Osteoblast (primary cell): Measurements from ENCODE around the gene BAIAP3. TPM values are rescaled to one million over a fixed set of nuclear protein-coding genes. Genes with fewer than 3 reads are reported as not detected.
"Not testable (repeated sequence)": the region's sequence is repeated elsewhere in the genome, so short reads cannot be mapped to it uniquely, and the experiment has no call there.

ENCODE experiments used
- DNase-seq: peaks from one replicate; pipeline ENCODE4 v3.0.0; 2011; ENCODE audit warnings: low spot score, mixed read lengths; ENCODE audit not compliant: insufficient read length; ENCODE audit errors: missing footprints
- H2AFZ ChIP-seq: 2 replicates; pipeline ENCODE4 v1.6.0; 2011; ENCODE audit warnings: mild to moderate bottlenecking, low read length
- H3K27ac ChIP-seq: 2 replicates; pipeline ENCODE4 v1.5.1; 2011; ENCODE audit warnings: mild to moderate bottlenecking, low read depth, low read length, moderate library complexity
- H3K27me3 ChIP-seq: 2 replicates; pipeline ENCODE4 v1.6.0; 2012; ENCODE audit warnings: mild to moderate bottlenecking, control low read depth, inconsistent platforms, low read length, moderate library complexity; ENCODE audit not compliant: insufficient read depth
- H3K36me3 ChIP-seq: 2 replicates; pipeline ENCODE4 v1.5.1; 2011; ENCODE audit warnings: mild to moderate bottlenecking, low read length, control low read depth, moderate library complexity; ENCODE audit not compliant: insufficient read depth
- H3K4me1 ChIP-seq: 2 replicates; pipeline ENCODE4 v1.5.1; 2011; ENCODE audit warnings: mild to moderate bottlenecking, low read length, control low read depth, moderate library complexity; ENCODE audit not compliant: insufficient read depth
- H3K4me2 ChIP-seq: 2 replicates; pipeline ENCODE4 v1.6.0; 2011; ENCODE audit warnings: mild to moderate bottlenecking, low read length; ENCODE audit not compliant: insufficient read depth
- H3K4me3 ChIP-seq: fragments of 200-600 bp; sonication (generic); 3 replicates; pipeline ENCODE4 v1.5.1; 2012; ENCODE audit warnings: mild to moderate bottlenecking, low read length, inconsistent platforms; ENCODE audit not compliant: insufficient read depth
- H3K79me2 ChIP-seq: 2 replicates; pipeline ENCODE4 v1.6.0; 2012; ENCODE audit warnings: mild to moderate bottlenecking, low read length, control low read depth, inconsistent platforms; ENCODE audit not compliant: insufficient read depth
- H3K9me3 ChIP-seq: 2 replicates; pipeline ENCODE4 v1.5.1; 2011; ENCODE audit warnings: low read depth, low read length, control low read depth
- H4K20me1 ChIP-seq: 2 replicates; pipeline ENCODE4 v1.6.0; 2012; ENCODE audit warnings: mild to moderate bottlenecking, low read length, control low read depth; ENCODE audit not compliant: insufficient read depth
- CTCF ChIP-seq: IDR thresholded peaks from 2 replicates; pipeline ENCODE4 v1.5.1; 2011; ENCODE audit warnings: mild to moderate bottlenecking, low read depth, low read length, moderate library complexity; ENCODE audit errors: extremely low read depth
- total RNA-seq: library from RNA; depleted of rRNA; stranded (reverse); fragments of >200 nt; gene quantifications from 2 replicates; pipeline ENCODE4 v1.2.3, GENCODE V29; 2012

The BAIAP3 gene
- total RNA-seq, 1 donor = under 0.01 TPM

- Histone ChIP-seq H2AFZ (no peak overlapping the region), H3K79me2 (no peaks in the 10 kb centered on the region), H3K27me3 (peaks cover 4% of the 10 kb centered on the region), H3K27ac (no peak overlapping the region), H3K4me3 (no peak overlapping the region), H3K4me2 (no peak overlapping the region), H3K36me3 (peaks cover 24% of the 10 kb centered on the region), H3K9me3 (peaks cover 4% of the 10 kb centered on the region), H4K20me1 (peaks cover 19% of the 10 kb centered on the region), H3K4me1 (no peaks in the 10 kb centered on the region)
- no peak for DNase-seq
- TF ChIP-seq CTCF = no peak
These were observed 7.1 kb upstream of the BAIAP3 start for GRCh38 chr16:1326391-1326790.

- no peak for TF ChIP-seq CTCF
- Histone ChIP-seq H3K4me2 (no peak overlapping the region), H3K4me3 (no peak overlapping the region)
These were observed 6.4 kb upstream of the BAIAP3 start for GRCh38 chr16:1326946-1327618.

GRCh38 chr16:1327619-1327947 is 5.9 kb upstream of the BAIAP3 start:
- H4K20me1 ChIP-seq = peaks cover 19% of the 10 kb centered on the region
- no peak overlapping the region for H2AFZ ChIP-seq

More at GRCh38 chr16:1326946-1327618, 6.4 kb upstream of the BAIAP3 start:
- Histone ChIP-seq H3K27ac (no peak overlapping the region), H3K36me3 (peaks cover 19% of the 10 kb centered on the region), H3K4me1 (no peaks in the 10 kb centered on the region), H3K79me2 (no peaks in the 10 kb centered on the region), H4K20me1 (peaks cover 19% of the 10 kb centered on the region), H2AFZ (no peak overlapping the region), H3K9me3 (peaks cover 4% of the 10 kb centered on the region), H3K27me3 (peaks cover 11% of the 10 kb centered on the region)
- no peak for DNase-seq

GRCh38 chr16:1328136-1328535 is 5.3 kb upstream of the BAIAP3 start:
- H3K27ac ChIP-seq, H2AFZ ChIP-seq, H3K79me2 ChIP-seq, H3K4me1 ChIP-seq, H3K4me3 ChIP-seq, H3K9me3 ChIP-seq, DNase-seq, H3K4me2 ChIP-seq: not testable (repeated sequence)
- Histone ChIP-seq H4K20me1 (peaks cover 19% of the 10 kb centered on the region), H3K27me3 (peaks cover 22% of the 10 kb centered on the region), H3K36me3 (peaks cover 18% of the 10 kb centered on the region)

More at GRCh38 chr16:1327619-1327947, 5.9 kb upstream of the BAIAP3 start:
- no peak overlapping the region for H3K4me2 ChIP-seq
- H3K27ac ChIP-seq = no peak overlapping the region
- H3K79me2 ChIP-seq = no peaks in the 10 kb centered on the region
- TF ChIP-seq CTCF = no peak
- peaks cover 4% of the 10 kb centered on the region for H3K9me3 ChIP-seq
- no peaks in the 10 kb centered on the region for H3K4me1 ChIP-seq
- DNase-seq = no peak
- H3K27me3 ChIP-seq = peaks cover 16% of the 10 kb centered on the region
- H3K4me3 ChIP-seq = no peak overlapping the region
- H3K36me3 ChIP-seq = peaks cover 19% of the 10 kb centered on the region

GRCh38 chr16:1328961-1329360 is 4.5 kb upstream of the BAIAP3 start:
- H3K79me2 ChIP-seq, H3K4me2 ChIP-seq, H3K9me3 ChIP-seq, DNase-seq, H2AFZ ChIP-seq, H3K4me3 ChIP-seq, H3K27ac ChIP-seq, H3K4me1 ChIP-seq: not testable (repeated sequence)
- Histone ChIP-seq H3K36me3 (peaks cover 12% of the 10 kb centered on the region), H3K27me3 (peaks cover 28% of the 10 kb centered on the region), H4K20me1 (peaks cover 10% of the 10 kb centered on the region)
